Naive thymus-derived CD4-positive, alpha-beta T cell (primary cell): ENCODE results near the gene NNAT. TPM values are rescaled to one million over a fixed set of nuclear protein-coding genes. Genes with fewer than 3 reads are reported as not detected.
"Not testable (repeated sequence)": the region's sequence is repeated elsewhere in the genome, so short reads cannot be mapped to it uniquely, and the experiment has no call there.

ENCODE experiments used
- ATAC-seq: fragments of 150-1000 bp; cut with Tn5 transposase; 2 replicates; pipeline ENCODE4 v1.10.0; 2021; ENCODE audit warnings: mild to moderate bottlenecking, moderate library complexity
- CTCF ChIA-PET: fragments of 350-600 bp; sonication (Branson Sonifier 250); formaldehyde crosslinking; loops from one replicate; lab custom pipeline; 2021; ENCODE audit warnings: antibody characterized with exemption; lab: Charles Lee
- POLR2A ChIA-PET: fragments of 350-600 bp; sonication (Branson Sonifier 250); formaldehyde crosslinking; loops from one replicate; lab custom pipeline; 2021; ENCODE audit warnings: antibody characterized with exemption, inconsistent platforms; lab: Charles Lee
- DNase-seq, 9 donors: peaks; one replicate each; pipeline versions ENCODE4 v3.0.0 to v3.0.0-alpha.2; 2020 to 2022; ENCODE audit warnings: mixed read lengths in 1 of 9
- H3K27ac ChIP-seq: one replicate; pipeline ENCODE4 v1.7.0; 2013; ENCODE audit warnings: mild to moderate bottlenecking, low read depth, low read length, moderate library complexity
- H3K27me3 ChIP-seq, 2 donors: one replicate each; pipeline ENCODE4 v1.7.0; 2013; ENCODE audit warnings: low read length in 2 of 2, mild to moderate bottlenecking in 2 of 2, moderate library complexity in 2 of 2; ENCODE audit not compliant: control insufficient read depth in 2 of 2, insufficient read depth in 2 of 2
- H3K36me3 ChIP-seq, 3 experiments: 1 replicate in 2 of 3; 2 replicates in 1 of 3; pipeline ENCODE4 v1.7.0; 2013; ENCODE audit warnings: low read length in 3 of 3, mild to moderate bottlenecking in 3 of 3, moderate library complexity in 1 of 3; ENCODE audit not compliant: insufficient read depth in 3 of 3, control insufficient read depth in 2 of 3
- H3K4me1 ChIP-seq, 2 donors: one replicate each; pipeline ENCODE4 v1.7.0; 2013; ENCODE audit warnings: low read length in 2 of 2, mild to moderate bottlenecking in 2 of 2, moderate library complexity in 1 of 2; ENCODE audit not compliant: control insufficient read depth in 2 of 2, insufficient read depth in 2 of 2
- H3K4me3 ChIP-seq: 2 replicates; pipeline ENCODE4 v1.7.0; 2013; ENCODE audit warnings: mild to moderate bottlenecking, low read length
- H3K9me3 ChIP-seq, 3 experiments: 1 replicate in 2 of 3; 2 replicates in 1 of 3; pipeline ENCODE4 v1.7.0; 2013; ENCODE audit warnings: low read length in 3 of 3; ENCODE audit not compliant: control insufficient read depth in 2 of 3
- H3K27ac Mint-ChIP-seq, 9 donors: one replicate each; pipeline ENCODE4 v1.8.0; 2020 to 2022; ENCODE audit warnings: mixed read lengths in 9 of 9, mild to moderate bottlenecking in 8 of 9, moderate library complexity in 5 of 9, inconsistent platforms in 2 of 9
- H3K27me3 Mint-ChIP-seq, 5 donors: one replicate each; pipeline ENCODE4 v1.8.0; 2021 to 2022; ENCODE audit warnings: mixed read lengths in 5 of 5, mild to moderate bottlenecking in 1 of 5
- H3K36me3 Mint-ChIP-seq, 5 donors: one replicate each; pipeline ENCODE4 v1.8.0; 2020 to 2022; ENCODE audit warnings: mixed read lengths in 5 of 5, mild to moderate bottlenecking in 3 of 5, inconsistent platforms in 1 of 5
- H3K4me1 Mint-ChIP-seq, 7 donors: one replicate each; pipeline ENCODE4 v1.8.0; 2020 to 2022; ENCODE audit warnings: mixed read lengths in 7 of 7, mild to moderate bottlenecking in 3 of 7, inconsistent platforms in 1 of 7
- H3K4me3 Mint-ChIP-seq, 10 donors: one replicate each; pipeline ENCODE4 v1.8.0; 2020 to 2022; ENCODE audit warnings: mild to moderate bottlenecking in 10 of 10, mixed read lengths in 10 of 10, moderate library complexity in 6 of 10, inconsistent platforms in 2 of 10
- H3K9me3 Mint-ChIP-seq, 11 donors: one replicate each; pipeline ENCODE4 v1.8.0; 2020 to 2022; ENCODE audit warnings: mixed read lengths in 11 of 11, mild to moderate bottlenecking in 4 of 11, inconsistent platforms in 1 of 11, moderate library complexity in 1 of 11
- intact Hi-C, 2 donors: fragments of 100-400 bp; cut with micrococcal nuclease; formaldehyde crosslinking; loops; one replicate each; pipeline ENCODE4 v1.15.1; 2023
- polyA plus RNA-seq, 2 donors: library from polyadenylated mRNA; unstranded; fragments of 300-500 nt; fragmentation: Illumina TruSeq; gene quantifications; one replicate each; pipeline ENCODE4 v1.2.3, GENCODE V29; 2021
- total RNA-seq, 6 experiments: library from RNA in 5 of 6; stranded (reverse) in 5 of 6; gene quantifications; 1 replicate in 5 of 6; 2 replicates in 1 of 6; pipeline ENCODE4 v1.2.3 and lab custom pipeline; 2021 to 2026

NNAT gene
- total and polyA plus RNA-seq, 7 experiments from 2014 or later, result not detected

- H3K9me3 ChIP-seq, H3K36me3 Mint-ChIP-seq, H3K4me3 Mint-ChIP-seq, H3K4me1 ChIP-seq, H3K27ac Mint-ChIP-seq, H3K4me1 Mint-ChIP-seq, CTCF ChIA-PET, H3K27me3 ChIP-seq, ATAC-seq, POLR2A ChIA-PET, H3K9me3 Mint-ChIP-seq, H3K36me3 ChIP-seq, intact Hi-C loops, H3K4me3 ChIP-seq, DNase-seq, H3K27ac ChIP-seq: not testable (repeated sequence)
- peaks cover under 1 to 19% (median 12%) of the 10 kb centered on the region in 5 donors for H3K27me3 Mint-ChIP-seq
Observed at GRCh38 chr20:37486209-37486608, 34.8 kb upstream of the NNAT start.

GRCh38 chr20:37490663-37491350 lies 30.2 kb upstream of the NNAT start:
- ChIA-PET CTCF (no interaction called here), POLR2A (no interaction called here)
- Histone ChIP-seq H3K9me3 (no peaks in the 10 kb centered on the region), H3K27me3 (no peaks in the 10 kb centered on the region), H3K36me3 (peaks cover 0 to 6% (median 0%) of the 10 kb centered on the region in 3 experiments), H3K4me1 (no peaks in the 10 kb centered on the region), H3K27ac (no peak overlapping the region), H3K4me3 (no peak overlapping the region)
- Mint-ChIP-seq H3K4me3 (no peak overlapping the region), H3K9me3 (peaks cover 0 to 1% (median 0%) of the 10 kb centered on the region in 11 donors), H3K27ac (peak overlapping the region in 1 of 9 donors; percentile 65), H3K4me1 (peaks cover 0 to 6% (median 0%) of the 10 kb centered on the region in 7 donors), H3K27me3 (peaks cover 0 to 9% (median under 1%) of the 10 kb centered on the region in 5 donors), H3K36me3 (peaks cover 0 to 35% (median 23%) of the 10 kb centered on the region in 5 donors)
- intact Hi-C loops, result no loop called here
- no peak for DNase-seq
- no peak for ATAC-seq

GRCh38 chr20:37492096-37492625 lies 28.9 kb upstream of the NNAT start:
- H3K4me1 Mint-ChIP-seq, result peaks cover 0 to 6% (median 0%) of the 10 kb centered on the region in 7 donors
- peaks cover 0 to 1% (median 0%) of the 10 kb centered on the region in 11 donors for H3K9me3 Mint-ChIP-seq
- peaks cover 0 to 6% (median 0%) of the 10 kb centered on the region in 5 donors for H3K27me3 Mint-ChIP-seq
- H3K27ac Mint-ChIP-seq, result no peak overlapping the region
- Histone ChIP-seq H3K27me3 (no peaks in the 10 kb centered on the region), H3K4me1 (no peaks in the 10 kb centered on the region), H3K4me3 (no peak overlapping the region), H3K36me3 (peaks cover 0 to 6% (median 0%) of the 10 kb centered on the region in 3 experiments), H3K9me3 (no peaks in the 10 kb centered on the region), H3K27ac (no peak overlapping the region)
- ChIA-PET POLR2A (no interaction called here), CTCF (no interaction called here)
- intact Hi-C loops, result no loop called here
- no peak for DNase-seq
- H3K4me3 Mint-ChIP-seq, result no peak overlapping the region
- peaks cover 0 to 44% (median 23%) of the 10 kb centered on the region in 5 donors for H3K36me3 Mint-ChIP-seq
- ATAC-seq, result no peak

- ChIA-PET CTCF (no interaction called here), POLR2A (no interaction called here)
- no peak overlapping the region for H3K27ac Mint-ChIP-seq
Observed at GRCh38 chr20:37492945-37493344, 28.1 kb upstream of the NNAT start.

GRCh38 chr20:37494301-37494700 lies 26.7 kb upstream of the NNAT start:
- H3K9me3 ChIP-seq, result no peaks in the 10 kb centered on the region
- intact Hi-C loops, result no loop called here
- no peak for DNase-seq
- H3K9me3 Mint-ChIP-seq, result peaks cover 0 to 1% (median 0%) of the 10 kb centered on the region in 11 donors
- H3K4me1 ChIP-seq, result no peaks in the 10 kb centered on the region
- peaks cover 0 to 6% (median 0%) of the 10 kb centered on the region in 3 experiments for H3K36me3 ChIP-seq
- no peak for ATAC-seq
- H3K4me1 Mint-ChIP-seq, result peaks cover 0 to 6% (median 0%) of the 10 kb centered on the region in 7 donors
- peaks cover 0 to 53% (median 23%) of the 10 kb centered on the region in 5 donors for H3K36me3 Mint-ChIP-seq
- CTCF ChIA-PET, result no interaction called here
- no peak overlapping the region for H3K4me3 ChIP-seq
- H3K4me3 Mint-ChIP-seq, result no peak overlapping the region
- H3K27ac ChIP-seq, result no peak overlapping the region
- POLR2A ChIA-PET, result no interaction called here
- H3K27me3 ChIP-seq, result no peaks in the 10 kb centered on the region
- H3K27ac Mint-ChIP-seq, result no peak overlapping the region
- H3K27me3 Mint-ChIP-seq, result peaks cover 0 to 6% (median 0%) of the 10 kb centered on the region in 5 donors

More at GRCh38 chr20:37492945-37493344, 28.1 kb upstream of the NNAT start:
- no peak overlapping the region for H3K27ac ChIP-seq
- H3K9me3 ChIP-seq, result no peaks in the 10 kb centered on the region
- peaks cover 0 to 6% (median 0%) of the 10 kb centered on the region in 7 donors for H3K4me1 Mint-ChIP-seq
- ATAC-seq (no peak), DNase-seq (no peak)
- H3K4me1 ChIP-seq, result no peaks in the 10 kb centered on the region
- H3K36me3 Mint-ChIP-seq, result peaks cover 0 to 45% (median 23%) of the 10 kb centered on the region in 5 donors
- H3K27me3 Mint-ChIP-seq, result peaks cover 0 to 6% (median 0%) of the 10 kb centered on the region in 5 donors
- intact Hi-C loops, result no loop called here
- no peak overlapping the region for H3K4me3 ChIP-seq
- H3K27me3 ChIP-seq, result no peaks in the 10 kb centered on the region
- H3K36me3 ChIP-seq, result peaks cover 0 to 6% (median 0%) of the 10 kb centered on the region in 3 experiments
- no peak overlapping the region for H3K4me3 Mint-ChIP-seq
- H3K9me3 Mint-ChIP-seq, result peaks cover 0 to 1% (median 0%) of the 10 kb centered on the region in 11 donors

GRCh38 chr20:37494796-37495195 lies 26.3 kb upstream of the NNAT start:
- peak overlapping the region in 1 of 9 donors; percentile 71 for H3K27ac Mint-ChIP-seq
- peaks cover 0 to 1% (median 0%) of the 10 kb centered on the region in 11 donors for H3K9me3 Mint-ChIP-seq
- Histone ChIP-seq H3K36me3 (peaks cover 0 to 6% (median 0%) of the 10 kb centered on the region in 3 experiments), H3K9me3 (no peaks in the 10 kb centered on the region), H3K4me3 (no peak overlapping the region), H3K27ac (no peak overlapping the region), H3K4me1 (no peaks in the 10 kb centered on the region), H3K27me3 (no peaks in the 10 kb centered on the region)
- peaks cover 0 to 6% (median 0%) of the 10 kb centered on the region in 7 donors for H3K4me1 Mint-ChIP-seq
- ATAC-seq, result no peak
- DNase-seq, result no peak
- H3K27me3 Mint-ChIP-seq, result peaks cover 0 to 6% (median 0%) of the 10 kb centered on the region in 5 donors
- no peak overlapping the region for H3K4me3 Mint-ChIP-seq
- ChIA-PET CTCF (no interaction called here), POLR2A (no interaction called here)
- H3K36me3 Mint-ChIP-seq, result peaks cover 0 to 53% (median 23%) of the 10 kb centered on the region in 5 donors
- intact Hi-C loops, result no loop called here
